ENCODE data around the gene PTPN14.

- no peak for TF ChIP-seq CTCF (conservative IDR thresholded peaks at IDR 0.05 in 1 of 2, IDR thresholded peaks at IDR 0.05 in 1 of 2; ENCODE audit: extremely low read depth in 1 of 2, insufficient read depth in 1 of 2, low read depth in 1 of 2, low read length in 2 of 2)
- no peak for TF ChIP-seq EZH2 (IDR thresholded peaks at IDR 0.05; ENCODE audit: borderline replicate concordance, low read length)
Observed at GRCh38 chr1:214318956-214319736, 232.3 kb downstream of the PTPN14 start.
